Measurements from ENCODE around the gene LYRM4. TPM values are rescaled to one million over a fixed set of nuclear protein-coding genes. Genes with fewer than 3 reads are reported as not detected.

Gene LYRM4
- total RNA-seq, 6 experiments from 2014 or later: 26.8 to 36.3 (median 30.2) TPM

DNA sequence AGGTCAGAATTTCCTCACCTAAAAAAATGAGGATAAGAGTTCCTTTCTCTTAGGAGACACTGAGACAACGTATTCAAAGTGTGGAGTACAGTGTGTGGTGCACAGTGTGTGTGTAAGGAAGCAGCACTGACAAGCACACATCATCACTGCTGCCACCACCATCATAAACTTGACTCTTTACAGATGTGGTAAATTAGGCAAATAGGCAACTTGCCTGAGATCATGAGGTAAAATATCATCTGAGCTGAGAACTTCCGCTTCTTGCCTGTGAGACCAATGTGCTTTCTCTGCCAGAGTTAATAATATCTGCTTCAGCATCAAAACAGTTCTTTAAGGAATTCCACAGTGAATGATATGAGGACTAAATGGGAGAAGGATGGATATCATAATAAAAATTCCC lies 52.7 kb downstream of the LYRM4 start:
- peaks cover 1% of the 10 kb centered on the region; the same call in 1 of the 2 replicates for H3K27me3 Mint-ChIP-seq (ENCODE audit: insufficient read depth)
- no peaks in the 10 kb centered on the region for H3K36me3 Mint-ChIP-seq (ENCODE audit: low read depth)
- H3K4me3 Mint-ChIP-seq: no peak overlapping the region
- no peaks in the 10 kb centered on the region for H3K9me3 Mint-ChIP-seq
- no peak for DNase-seq
- peak overlapping the region; percentile 24; the same call in 1 of the 2 replicates for H3K27ac Mint-ChIP-seq
- TF ChIP-seq, protein P1, sequence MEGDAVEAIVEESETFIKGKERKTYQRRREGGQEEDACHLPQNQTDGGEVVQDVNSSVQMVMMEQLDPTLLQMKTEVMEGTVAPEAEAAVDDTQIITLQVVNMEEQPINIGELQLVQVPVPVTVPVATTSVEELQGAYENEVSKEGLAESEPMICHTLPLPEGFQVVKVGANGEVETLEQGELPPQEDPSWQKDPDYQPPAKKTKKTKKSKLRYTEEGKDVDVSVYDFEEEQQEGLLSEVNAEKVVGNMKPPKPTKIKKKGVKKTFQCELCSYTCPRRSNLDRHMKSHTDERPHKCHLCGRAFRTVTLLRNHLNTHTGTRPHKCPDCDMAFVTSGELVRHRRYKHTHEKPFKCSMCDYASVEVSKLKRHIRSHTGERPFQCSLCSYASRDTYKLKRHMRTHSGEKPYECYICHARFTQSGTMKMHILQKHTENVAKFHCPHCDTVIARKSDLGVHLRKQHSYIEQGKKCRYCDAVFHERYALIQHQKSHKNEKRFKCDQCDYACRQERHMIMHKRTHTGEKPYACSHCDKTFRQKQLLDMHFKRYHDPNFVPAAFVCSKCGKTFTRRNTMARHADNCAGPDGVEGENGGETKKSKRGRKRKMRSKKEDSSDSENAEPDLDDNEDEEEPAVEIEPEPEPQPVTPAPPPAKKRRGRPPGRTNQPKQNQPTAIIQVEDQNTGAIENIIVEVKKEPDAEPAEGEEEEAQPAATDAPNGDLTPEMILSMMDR (IDR thresholded peaks at IDR 0.05): no peak
- H3K4me1 Mint-ChIP-seq (ENCODE audit: low read depth): peaks cover 37% of the 10 kb centered on the region

DNA sequence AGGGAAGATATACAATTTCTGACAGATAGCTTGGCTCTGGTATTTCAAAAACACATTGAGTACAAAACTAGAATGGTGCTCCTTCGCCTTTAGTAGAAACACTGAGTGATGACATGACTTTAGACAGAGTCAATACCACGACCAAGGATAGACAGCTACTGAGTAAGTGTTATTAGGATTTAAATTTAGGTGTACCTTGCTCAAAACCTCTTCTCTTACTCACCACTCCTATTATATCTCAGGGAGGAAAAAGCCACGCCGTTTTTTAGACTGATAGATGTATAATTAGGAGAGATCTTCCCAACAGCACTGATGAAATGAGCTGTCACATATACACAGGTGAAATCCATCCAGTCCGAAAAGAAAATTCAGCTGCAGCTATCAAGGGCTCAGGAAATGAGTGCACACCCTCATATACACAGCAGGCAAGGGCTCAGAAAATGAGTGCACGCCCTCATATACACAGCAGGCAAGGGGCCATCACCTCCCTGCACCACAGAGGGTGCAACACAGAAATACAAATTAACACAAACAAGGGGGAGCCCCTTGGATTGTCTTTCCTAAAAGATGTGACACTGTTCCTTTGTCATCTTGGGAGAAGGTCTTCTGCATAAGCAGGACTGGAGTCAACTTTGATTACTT lies 53.7 kb downstream of the LYRM4 start:
- Mint-ChIP-seq H3K27me3 (ENCODE audit: insufficient read depth) (peaks cover 1% of the 10 kb centered on the region; the same call in 1 of the 2 replicates), H3K4me3 (no peak overlapping the region), H3K9me3 (no peaks in the 10 kb centered on the region), H3K27ac (no peak overlapping the region), H3K4me1 (ENCODE audit: low read depth) (peaks cover 31% of the 10 kb centered on the region), H3K36me3 (ENCODE audit: low read depth) (no peaks in the 10 kb centered on the region)
- TF ChIP-seq, protein P1 (IDR thresholded peaks at IDR 0.05): no peak
- no peak for DNase-seq

DNA sequence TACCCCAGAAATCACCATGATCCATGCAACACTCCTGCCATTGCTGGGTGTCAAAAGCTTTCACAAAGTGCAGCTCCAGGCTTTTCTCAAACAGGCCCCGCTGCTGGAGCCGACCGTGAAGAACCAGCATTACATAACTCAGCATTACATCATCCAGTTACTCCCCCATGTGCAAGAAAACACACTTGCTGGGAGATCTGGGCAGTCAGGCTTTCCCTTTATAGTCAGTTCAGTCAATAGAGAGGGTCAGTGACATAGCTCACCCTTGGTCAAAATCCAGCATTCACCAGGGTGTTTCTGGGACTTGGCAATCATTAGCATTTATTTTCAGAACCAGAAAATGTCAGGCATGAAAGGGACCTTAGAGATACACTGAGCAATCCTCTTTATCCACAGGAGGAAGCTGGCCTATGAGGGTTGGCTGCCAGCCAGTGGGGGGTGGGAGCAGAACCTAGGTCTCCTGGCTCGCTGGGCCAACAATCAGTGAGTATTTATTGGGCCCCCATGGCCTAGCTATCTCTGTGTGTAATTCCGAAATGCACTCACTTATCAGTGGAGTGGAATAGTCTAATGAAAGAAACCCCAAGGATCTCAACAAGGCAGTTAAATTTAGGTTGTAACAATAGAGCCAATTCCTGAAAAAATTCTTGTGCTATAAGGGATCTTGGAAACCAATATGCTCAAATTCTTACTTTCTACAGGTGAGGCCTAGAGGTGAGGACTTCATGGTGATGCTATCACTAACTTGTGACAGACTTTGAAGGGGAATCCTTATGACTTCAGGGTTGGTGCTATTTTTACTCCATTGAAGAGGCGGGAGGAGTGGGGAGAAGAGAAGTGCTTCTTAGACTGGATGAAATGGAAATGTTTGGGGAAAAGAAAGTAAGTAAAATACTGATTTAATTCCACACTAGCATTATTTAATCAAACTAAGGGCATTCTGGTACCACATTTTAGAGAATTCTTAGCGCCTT lies 54.6 kb downstream of the LYRM4 start:
- H3K9me3 Mint-ChIP-seq: no peaks in the 10 kb centered on the region
- H3K4me3 Mint-ChIP-seq: no peak overlapping the region
- peak; percentile 22 for DNase-seq
- H3K27ac Mint-ChIP-seq: peak overlapping the region; percentile 54
- peaks cover 31% of the 10 kb centered on the region for H3K4me1 Mint-ChIP-seq (ENCODE audit: low read depth)
- no peaks in the 10 kb centered on the region for H3K36me3 Mint-ChIP-seq (ENCODE audit: low read depth)
- TF ChIP-seq, protein P1 (IDR thresholded peaks at IDR 0.05): no peak
- peaks cover 1% of the 10 kb centered on the region; the same call in 1 of the 2 replicates for H3K27me3 Mint-ChIP-seq (ENCODE audit: insufficient read depth)

DNA sequence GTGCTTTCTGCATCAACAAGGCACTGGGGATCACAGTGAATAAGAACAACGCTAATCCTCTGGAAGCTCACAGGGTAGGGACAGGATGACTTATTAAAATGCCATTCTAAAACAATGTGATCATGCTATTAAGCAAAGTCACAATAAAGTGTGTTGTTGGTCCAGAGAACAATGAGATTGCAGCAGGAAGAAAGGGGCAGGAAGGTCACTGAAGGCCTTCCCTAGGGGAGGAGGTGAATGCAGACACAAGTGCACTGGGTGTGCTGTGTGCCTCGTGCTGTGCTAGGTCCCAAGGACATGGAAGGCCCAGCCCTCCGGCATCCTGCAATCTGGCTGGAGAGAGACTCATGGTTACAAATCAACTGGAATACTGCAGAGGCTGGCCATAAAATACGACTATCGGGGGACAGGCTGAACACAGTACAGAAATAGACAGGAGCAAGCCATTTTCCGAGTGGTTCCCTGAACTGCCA lies 55.7 kb downstream of the LYRM4 start:
- peaks cover 1% of the 10 kb centered on the region; the same call in 1 of the 2 replicates for H3K27me3 Mint-ChIP-seq (ENCODE audit: insufficient read depth)
- H3K27ac Mint-ChIP-seq: peak overlapping the region; percentile 35; the same call in 1 of the 2 replicates
- H3K9me3 Mint-ChIP-seq: no peaks in the 10 kb centered on the region
- no peak overlapping the region for H3K4me3 Mint-ChIP-seq
- TF ChIP-seq, protein P1 (IDR thresholded peaks at IDR 0.05): no peak
- H3K36me3 Mint-ChIP-seq (ENCODE audit: low read depth): no peaks in the 10 kb centered on the region
- DNase-seq: no peak
- H3K4me1 Mint-ChIP-seq (ENCODE audit: low read depth): peaks cover 31% of the 10 kb centered on the region

DNA sequence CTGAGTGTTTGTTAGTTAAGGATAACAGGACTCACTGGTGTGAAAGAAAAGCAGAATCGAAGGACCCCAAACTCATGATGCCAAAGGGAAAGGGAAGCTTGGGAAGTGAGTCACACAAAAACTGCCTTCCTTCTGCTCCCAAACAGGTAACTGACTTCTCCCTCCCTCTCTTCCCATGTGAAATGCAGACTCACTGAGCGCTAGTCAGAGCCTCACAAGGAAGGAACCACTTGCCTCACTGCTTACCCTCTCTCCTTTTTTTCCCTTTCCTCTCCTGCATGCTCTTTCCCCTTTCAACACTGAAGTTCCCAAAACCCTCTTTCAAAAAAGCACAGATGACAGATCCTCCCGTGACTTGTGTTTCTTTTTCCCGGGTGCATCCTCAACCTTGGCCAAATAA lies 56.4 kb downstream of the LYRM4 start:
- Mint-ChIP-seq H3K4me3 (no peak overlapping the region), H3K4me1 (ENCODE audit: low read depth) (peaks cover 31% of the 10 kb centered on the region), H3K27ac (no peak overlapping the region), H3K9me3 (no peaks in the 10 kb centered on the region), H3K27me3 (ENCODE audit: insufficient read depth) (peaks cover 1% of the 10 kb centered on the region; the same call in 1 of the 2 replicates), H3K36me3 (ENCODE audit: low read depth) (no peaks in the 10 kb centered on the region)
- no peak for DNase-seq
- TF ChIP-seq, protein P1 (IDR thresholded peaks at IDR 0.05): no peak
